IPS DF 19.7 (cell line): Measurements from ENCODE around the gene ANKRD33B.

ENCODE experiments used
- DNase-seq: peaks from one replicate; pipeline ENCODE4 v3.0.0-alpha.2; 2013; ENCODE audit warnings: low read depth, low spot score

ANKRD33B gene

DNA sequence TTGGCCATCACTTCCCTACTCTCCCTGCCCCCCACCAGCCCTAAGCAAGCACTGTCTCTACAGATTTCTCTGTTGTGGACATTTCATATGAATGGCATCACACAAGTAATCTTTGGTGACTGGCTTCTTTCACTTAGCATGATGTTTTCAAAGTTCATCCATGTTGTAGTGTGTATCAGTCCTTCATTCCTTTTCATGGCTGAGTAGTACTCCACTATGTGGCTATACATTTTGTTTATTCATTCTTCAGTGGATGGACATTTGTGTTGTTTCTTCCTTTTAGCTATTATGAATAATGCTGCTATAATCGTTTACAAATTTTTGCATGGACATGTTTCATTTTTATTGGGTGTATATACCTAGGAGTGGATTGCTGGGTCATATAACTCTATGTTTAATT is 113.1 kb downstream of the ANKRD33B start:
- no peak for DNase-seq

DNA sequence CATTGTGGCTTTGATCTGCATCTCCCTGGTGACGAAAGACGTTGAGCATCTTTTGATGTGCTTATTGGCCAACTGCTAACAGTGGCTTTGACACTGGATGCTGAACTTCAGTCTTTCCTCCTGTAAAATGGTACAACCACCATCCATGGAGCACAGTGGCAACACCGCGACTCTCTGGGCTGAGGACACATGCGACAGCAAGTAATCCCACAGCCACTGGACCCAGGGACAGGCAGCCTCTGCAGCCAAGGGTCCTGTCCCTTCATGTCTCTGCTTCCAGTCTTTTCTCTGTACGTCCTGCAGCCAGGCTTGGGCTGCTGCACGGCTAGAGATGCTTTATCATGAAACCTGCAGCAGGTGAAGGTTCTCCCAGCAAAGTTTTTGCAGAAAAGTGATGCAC is 113.7 kb downstream of the ANKRD33B start:
- DNase-seq = no peak

DNA sequence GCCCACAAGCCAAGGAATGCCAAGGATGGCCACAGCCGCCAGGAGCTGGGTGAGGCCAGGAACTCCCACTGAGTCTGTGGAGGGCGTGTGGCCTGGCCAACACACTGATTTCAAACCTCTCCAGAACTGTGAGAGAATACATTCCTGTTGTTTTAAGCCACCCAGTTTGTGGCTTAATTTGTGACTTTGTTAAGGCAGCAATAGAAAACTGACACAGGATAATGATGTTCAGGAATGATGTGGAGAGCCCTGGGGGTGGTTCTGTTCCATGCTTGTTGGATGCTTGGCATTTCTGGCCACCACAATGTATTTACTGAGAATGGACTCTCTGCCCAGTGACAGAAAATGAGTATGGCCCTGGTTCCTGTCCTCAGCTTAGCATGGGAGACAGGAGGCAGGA is 114.4 kb downstream of the ANKRD33B start:
- no peak for DNase-seq

DNA sequence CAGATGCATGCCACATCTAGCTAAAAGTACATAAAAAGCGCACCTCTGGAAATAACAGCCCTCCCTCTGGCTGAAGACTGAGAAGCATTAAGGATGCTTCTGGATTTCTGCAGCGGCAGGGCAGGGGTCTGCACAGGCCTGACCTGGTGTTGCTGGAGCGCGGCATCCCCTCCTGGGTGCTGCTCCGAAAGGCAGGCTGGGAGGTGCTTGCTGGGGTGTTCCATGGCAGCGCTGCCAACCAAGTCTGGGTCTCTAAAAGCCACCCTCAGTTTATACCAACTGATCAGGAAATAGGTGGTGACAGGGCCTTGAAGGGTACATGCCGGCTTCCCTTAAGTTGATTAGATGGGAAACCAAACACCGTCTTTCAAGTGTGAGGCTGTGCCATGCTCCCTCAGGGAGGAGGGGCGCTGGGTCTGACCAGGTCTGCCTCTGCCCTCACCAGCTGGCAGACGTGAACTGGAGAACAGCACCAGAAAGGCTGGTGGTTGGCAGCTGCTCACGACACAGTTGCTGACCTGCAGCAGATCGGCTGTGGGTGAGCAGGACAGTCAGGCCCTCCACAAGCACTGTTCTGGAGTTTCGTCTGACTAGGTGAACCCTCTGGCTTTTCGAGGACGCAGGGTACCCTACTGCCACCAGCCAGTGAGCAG is 115.6 kb downstream of the ANKRD33B start:
- no peak for DNase-seq

DNA sequence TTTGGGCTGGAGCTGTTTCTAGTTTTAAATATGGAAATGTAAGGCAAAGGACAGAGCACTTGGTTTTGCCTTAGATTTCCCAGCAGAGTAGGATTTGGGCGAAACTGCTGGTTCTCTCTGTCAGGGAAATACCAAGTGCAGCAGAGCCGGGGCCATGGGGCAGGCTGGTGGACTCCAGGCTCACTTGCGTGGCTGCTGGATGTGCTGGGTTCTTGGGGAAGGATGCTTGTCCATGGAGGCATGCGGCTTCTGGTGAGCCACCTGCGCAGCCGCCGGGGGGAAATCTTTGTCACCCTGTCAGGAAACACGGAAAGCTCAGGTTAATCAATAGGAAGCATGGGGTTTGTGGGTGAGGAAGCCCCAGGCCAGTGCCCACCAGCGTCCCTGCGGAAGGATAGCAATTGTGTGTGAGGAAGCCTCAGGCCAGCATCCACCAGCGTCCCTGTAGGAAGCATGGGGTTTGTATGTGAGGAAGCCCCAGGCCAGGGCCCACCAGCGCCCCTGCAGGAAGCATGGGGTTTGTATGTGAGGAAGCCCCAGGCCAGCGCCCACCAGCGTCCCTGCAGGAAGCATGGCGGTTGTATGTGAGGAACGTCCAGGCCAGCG is 117.1 kb downstream of the ANKRD33B start:
- no peak for DNase-seq

DNA sequence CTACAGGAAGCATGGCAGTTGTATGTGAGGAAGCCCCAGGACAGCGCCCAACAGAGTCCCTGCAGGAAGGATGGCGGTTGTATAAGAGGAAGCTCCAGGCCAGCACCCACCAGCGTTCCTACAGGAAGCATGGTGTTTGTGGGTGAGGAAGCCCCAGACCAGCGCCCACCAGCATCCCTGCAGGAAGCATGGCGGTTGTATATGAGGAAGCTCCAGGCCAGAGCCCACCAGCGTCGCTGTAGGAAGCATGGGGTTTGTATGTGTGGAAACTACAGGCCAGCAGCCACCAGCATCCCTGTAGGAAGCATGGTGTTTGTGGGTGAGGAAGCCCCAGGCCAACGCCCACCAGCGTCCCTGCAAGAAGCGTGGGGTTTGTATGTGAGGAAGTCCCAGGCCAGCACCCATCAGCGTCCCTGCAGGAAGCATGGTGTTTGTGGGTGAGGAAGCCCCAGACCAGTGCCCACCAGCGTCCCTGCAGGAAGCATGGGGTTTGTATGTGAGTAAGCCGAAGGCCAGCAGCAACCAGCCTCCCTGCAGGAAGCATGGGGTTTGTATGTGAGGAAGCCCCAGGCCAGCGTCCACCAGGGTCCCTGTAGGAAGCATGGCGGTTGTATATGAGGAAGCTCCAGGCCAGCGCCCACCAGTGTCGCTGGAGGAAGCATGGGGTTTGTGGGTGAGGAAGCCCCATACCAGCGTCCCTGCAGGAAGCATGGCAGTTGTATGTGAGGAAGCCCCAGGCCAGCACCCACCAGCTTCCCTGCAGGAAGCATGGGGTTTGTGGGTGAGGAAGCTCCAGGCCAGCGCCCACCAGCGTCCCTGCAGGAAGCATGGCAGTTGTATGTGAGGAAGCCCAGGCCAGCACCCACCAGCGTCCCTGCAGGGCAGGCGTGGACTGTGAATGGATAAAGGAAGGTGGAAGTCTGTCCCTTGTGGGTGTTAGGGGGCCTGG is 118.1 kb downstream of the ANKRD33B start:
- DNase-seq = no peak

DNA sequence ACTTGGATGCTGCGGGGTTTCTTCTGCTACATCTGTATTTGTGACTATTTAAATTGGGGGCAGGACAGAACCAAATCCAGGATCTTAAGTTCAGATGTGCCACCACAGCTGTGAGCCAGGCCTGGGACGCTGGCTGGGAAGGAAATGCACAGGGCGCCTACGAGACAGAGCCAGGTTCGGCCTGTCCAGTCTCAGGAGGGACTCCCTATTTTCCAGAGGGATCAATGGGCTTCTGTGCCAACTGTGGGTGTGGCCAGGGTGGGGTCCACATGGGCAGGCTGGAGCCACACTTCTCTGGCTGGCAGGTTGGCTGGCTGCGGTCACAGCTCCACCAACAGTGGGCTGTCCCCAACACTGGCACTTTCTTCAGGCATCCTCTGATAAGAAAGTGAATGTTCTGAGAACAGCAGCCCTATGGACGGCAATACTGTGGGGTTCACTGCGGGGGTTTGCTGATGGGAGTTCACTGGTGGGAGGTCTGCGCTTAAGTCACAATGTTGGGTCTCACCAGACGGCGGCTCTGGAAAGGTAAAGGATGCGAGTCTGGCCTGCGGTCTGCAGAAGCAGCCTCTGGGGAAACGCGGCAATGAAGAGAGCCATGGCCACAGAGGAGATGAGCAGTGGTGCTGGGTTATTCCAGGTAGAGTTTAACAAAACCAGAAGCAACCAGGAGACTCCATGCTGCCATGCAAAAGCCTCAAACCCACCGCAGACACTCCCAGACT is 119.1 kb downstream of the ANKRD33B start:
- no peak for DNase-seq

DNA sequence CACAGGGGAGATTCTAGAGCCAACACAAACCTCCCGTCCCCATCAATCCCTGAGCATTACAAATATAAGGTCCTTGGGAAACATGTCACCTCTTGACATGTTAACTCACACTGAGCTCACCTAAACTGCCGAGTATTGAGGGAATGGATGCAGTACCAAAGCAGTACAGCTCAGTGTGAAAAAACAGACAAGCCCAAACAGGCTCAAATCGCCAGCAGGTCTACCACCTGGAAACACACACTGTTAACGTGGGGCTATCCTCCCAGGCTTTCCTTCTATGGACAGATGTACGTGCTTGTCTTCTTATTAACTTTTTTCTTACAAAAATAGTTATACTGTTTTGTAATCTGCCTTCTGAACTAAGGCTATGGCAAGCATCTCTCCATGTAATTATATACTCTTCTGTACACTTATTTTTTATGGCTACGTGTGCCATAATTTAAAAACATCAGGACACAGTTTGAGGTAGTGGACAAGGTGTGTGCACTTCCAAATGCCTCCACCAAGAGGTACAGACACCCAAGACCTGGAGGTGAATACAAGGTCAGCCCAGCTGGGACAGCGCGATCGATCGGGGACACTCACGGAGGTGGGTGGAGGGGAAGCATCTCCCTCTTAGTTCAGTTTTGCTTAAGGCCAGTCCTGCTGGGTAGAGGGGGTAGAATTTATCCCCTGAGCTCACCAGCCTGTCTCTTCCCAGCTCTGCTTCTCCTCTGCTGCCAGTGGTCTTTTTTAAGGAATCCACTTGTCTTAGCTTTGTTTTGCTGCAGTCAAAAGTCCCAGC is 120.6 kb downstream of the ANKRD33B start:
- DNase-seq = no peak

DNA sequence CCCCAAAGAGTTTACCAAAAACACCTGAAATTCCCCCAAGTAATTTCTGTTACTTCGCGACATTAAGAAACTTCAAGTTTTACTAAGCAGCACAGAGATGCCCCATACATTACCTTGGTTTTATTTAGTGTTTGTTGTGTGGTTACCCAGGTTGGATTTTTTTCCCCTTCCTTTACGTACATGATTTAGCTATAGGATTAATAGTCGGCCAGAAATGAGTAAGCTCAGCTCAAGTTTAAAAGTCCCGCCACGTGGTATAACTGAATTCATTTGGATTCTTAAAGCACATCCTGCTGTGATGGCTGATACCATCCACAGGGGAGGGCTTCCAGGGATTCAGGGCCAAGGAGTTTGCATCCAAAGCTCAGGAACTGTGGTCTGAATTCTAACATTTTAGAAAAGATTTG is 121.2 kb downstream of the ANKRD33B start:
- DNase-seq = no peak

DNA sequence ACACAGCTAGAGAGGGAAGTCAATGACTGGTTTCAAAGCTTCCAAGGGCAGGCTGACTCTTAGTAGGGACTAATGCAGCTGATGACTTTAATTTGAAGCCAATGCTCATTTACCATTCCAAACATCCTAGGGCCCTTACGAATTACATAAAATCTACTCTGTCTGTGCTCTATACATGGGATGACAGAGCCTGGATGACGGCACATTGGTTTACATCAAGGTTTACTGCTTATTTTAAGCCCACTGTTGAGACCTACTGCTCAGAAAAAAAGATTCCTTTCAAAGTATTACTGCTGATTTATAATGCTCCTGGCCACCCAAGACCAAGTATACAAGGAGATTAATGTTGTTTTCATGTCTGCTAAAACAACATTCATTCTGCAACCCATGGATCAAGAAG is 123.0 kb downstream of the ANKRD33B start:
- no peak for DNase-seq

DNA sequence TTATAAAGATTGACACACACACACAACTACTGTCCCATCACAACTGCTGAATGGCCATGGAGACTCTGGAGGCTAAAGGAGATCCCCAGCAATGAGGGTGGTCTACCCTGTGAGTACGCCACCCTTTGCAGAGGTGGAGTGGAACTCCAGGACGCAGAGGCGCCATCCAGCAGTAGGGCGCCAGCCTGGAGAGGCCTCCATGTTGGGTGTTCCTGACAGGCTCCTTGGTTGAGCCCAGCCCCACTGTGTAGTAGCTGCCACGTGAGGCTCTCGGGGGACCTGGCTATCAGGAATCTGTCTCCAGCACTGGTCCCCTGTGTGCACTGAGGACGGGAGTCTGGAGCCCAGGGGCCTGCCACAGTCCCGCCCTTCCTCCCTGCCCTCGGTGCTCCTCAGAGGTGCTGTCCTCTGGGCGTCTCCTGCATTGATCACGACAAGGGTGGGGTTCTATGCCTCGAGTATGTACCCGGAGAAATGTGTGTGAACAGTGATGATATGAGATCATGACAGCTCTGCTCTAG is 124.8 kb downstream of the ANKRD33B start:
- DNase-seq = no peak

DNA sequence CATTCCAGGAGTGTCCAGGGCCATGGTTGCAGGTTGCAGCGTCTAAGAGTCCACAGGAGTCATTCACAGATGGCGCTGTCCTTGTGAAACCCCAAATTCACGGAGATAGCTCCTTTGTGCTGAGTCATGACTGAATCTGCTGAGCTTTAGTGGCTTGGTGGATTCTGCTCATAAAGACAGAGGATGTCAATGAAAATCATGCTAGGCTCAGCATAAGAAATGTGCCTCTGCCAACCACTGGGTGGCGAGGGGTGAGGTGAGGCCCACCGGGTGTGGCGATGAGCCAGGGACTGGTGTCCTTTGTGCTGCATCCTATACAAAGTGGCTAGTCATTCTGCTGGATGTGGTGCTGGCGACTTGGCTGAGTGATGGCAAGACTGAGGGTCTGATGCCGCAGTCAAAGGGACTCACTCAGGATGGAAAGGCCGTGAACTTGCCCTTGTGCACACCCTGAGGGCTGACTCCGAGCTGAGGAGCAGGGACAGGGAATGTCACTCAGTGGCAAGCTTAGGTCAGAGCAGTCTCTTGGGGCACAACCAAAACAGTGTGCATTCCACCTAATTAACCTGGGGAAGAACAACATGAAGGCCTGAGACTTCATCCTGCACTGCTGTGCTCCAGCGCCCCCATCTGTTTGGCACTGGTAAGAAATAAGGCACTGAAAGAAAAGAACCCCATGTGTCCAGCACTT is 125.7 kb downstream of the ANKRD33B start:
- DNase-seq = peak; percentile 35

DNA sequence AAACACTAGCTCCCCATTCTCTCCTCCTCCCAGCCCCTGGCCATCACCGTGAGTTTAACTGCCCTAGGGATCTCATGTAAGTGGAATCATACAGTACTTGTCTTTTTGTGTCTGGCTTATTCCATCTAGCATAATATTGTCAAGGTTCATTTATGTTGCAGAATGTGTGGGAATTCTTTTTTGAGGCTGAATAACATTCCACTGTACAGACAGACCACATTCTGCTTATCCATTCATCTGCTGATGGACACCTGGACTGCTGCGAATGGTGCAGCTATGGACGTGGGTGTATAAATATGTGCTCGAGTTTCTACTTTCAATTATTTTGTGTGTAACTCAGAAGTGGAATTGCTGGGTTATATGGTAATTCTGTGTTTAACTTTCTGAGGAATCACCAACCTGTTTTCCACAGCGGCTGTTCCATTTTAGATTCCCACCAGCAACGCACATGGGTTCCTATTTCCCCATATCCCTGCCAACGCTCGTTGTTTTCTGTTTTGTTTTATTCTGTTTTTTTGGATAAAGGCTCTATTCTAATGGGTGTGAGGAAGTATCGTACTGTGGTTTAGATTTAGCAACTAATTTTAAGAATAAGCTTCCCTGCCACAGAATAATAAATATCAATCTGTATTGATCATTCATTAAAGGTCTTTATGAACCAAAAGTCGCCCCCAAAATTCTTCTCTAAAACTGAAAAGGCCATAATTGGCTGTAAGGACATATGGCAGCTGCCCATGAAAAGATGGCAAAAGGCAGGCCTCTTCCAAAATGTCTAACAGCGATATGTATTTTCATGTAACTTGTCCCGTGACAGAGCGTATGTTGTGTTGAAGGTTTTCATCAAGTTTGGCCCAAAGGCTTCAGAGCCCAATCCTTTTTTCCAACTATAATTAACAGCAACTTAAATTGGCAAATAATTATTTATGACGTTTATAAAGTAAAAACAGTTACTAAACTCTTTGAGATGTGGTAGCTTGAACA is 126.9 kb downstream of the ANKRD33B start:
- no peak for DNase-seq

DNA sequence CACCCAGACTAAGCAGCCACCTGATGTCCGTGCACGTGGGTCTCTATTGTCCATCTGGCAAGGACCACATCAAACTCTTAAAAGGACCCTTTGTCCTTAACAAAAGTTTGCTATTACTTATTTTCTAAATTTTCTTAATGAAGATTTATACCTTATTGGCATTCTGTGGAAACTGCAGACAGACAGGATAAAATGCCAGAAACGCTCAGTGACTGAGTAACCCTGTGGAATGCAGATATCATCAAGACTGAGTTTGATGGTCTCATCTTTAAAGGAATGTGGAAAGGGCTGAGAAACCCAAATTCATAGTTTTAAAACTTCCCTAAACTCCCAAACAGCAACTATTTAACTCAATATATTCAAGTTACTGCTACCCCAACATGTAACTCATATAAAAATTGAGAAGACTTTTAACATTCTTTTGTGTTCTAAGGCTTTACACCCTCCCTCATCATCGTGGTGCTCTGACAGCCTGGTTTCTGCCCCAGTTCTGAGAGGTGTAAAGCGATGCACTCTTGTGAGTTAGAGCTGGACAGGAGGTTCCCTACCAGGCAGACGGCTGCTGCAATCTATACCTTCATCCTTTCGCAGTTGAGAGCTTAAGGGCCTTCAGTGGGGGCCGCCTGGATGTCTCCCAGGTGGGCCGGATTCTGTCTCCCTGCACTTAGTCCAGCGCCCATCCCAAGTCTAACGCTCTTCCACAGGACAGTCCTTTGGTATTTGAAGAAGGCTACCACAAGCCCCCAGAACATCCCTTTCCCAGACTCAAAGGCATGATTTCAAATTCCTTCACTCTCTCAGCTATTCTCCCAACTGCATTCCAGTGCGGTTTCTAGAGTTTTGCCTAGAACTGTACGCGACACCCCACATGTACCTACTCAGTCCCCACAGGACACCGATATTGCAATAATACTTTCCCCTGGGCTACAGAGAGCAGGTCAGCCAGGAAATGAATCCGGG is 128.2 kb downstream of the ANKRD33B start:
- DNase-seq = no peak

DNA sequence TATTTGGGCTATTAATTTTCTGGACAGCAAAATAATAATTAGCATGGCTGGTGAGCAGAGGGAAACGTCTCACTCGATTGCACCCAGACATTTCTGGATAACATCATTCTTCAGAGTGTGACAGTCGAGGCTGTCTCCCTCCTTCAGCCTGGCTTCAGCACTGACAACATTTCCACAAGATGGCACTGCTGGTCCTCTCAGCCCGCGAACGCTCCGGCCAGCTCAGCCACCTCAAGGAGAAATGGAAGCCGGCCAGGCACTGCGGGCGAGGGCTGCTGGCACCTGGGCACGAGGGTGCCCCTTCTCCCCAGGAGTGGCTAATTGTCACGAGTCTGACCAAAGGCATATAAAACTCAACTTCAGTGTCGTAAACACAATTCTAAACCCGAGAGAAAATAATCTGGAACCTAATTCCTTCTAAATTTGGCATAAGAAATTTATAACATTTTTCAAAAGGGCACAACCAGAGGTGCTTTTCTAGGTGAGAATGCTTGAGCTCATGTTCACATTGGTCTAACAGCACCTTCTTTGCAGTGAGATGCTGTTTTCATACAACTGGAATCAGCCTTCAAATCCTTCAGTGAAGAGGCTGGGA is 131.3 kb downstream of the ANKRD33B start:
- DNase-seq = peak; percentile 17

DNA sequence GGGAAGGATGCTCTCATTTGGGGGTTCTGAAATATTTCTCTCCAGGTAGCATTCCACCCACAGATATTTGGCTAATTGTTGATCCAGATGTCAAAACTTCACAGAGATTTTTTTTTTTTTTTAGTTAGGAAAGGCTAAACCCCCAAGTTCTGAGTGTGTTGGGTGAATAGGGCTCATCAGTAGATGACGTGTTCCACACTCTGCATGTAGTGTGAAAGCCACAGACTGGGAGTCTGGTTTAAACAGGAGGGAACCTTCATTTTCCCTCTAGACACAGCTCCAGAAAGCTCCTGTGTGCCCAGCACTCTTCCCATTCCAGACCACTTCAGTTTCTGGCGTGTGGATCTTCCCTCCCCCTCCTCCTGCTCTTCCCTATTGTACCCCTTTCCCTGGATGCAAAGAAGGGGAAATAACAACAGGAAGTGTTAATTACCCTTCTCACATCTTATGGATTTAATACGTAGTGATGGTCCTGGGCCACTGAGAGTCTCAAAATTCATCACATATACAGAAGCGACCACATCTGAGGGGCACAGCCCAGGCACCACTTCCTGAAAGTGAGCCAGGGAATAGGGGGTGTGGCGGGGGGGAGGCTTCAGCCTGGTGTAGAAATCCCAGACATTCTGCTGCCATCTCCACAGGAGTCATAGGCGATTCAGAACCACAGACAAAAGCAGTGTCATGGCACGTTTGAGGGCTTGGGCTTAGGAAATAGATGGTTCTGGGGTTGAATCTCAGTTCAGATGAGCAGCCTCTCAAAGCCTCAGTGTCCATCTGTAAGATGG is 132.1 kb downstream of the ANKRD33B start:
- no peak for DNase-seq
